Osteocyte (in vitro differentiated cells): ENCODE data around the gene GIMD1. TPM values are rescaled to one million over a fixed set of nuclear protein-coding genes. Genes with fewer than 3 reads are reported as not detected.

Experiments used
- DNase-seq: peaks from one replicate; pipeline ENCODE4 v3.0.0; 2021; ENCODE audit warnings: mixed read lengths; ENCODE audit not compliant: unreplicated experiment; ENCODE audit errors: extremely low spot score
- H3K27ac Mint-ChIP-seq: one replicate; pipeline ENCODE4 v1.8.0; 2021; ENCODE audit warnings: mild to moderate bottlenecking, mixed read lengths; ENCODE audit not compliant: unreplicated experiment
- H3K27me3 Mint-ChIP-seq: one replicate; pipeline ENCODE4 v1.8.0; 2021; ENCODE audit warnings: mixed read lengths; ENCODE audit not compliant: unreplicated experiment
- H3K36me3 Mint-ChIP-seq: one replicate; pipeline ENCODE4 v1.8.0; 2021; ENCODE audit warnings: mixed read lengths; ENCODE audit not compliant: unreplicated experiment
- H3K4me1 Mint-ChIP-seq: one replicate; pipeline ENCODE4 v1.8.0; 2021; ENCODE audit warnings: mixed read lengths; ENCODE audit not compliant: unreplicated experiment
- H3K4me3 Mint-ChIP-seq: one replicate; pipeline ENCODE4 v1.8.0; 2021; ENCODE audit warnings: mild to moderate bottlenecking, moderate library complexity, mixed read lengths; ENCODE audit not compliant: unreplicated experiment
- H3K9me3 Mint-ChIP-seq: one replicate; pipeline ENCODE4 v1.8.0; 2021; ENCODE audit warnings: mixed read lengths; ENCODE audit not compliant: unreplicated experiment
- CTCF ChIP-seq: fragments of 200-600 bp; sonication (generic); IDR thresholded peaks from 2 replicates; pipeline ENCODE4 v1.5.0; 2021; ENCODE audit warnings: antibody characterized with exemption, mild to moderate bottlenecking, moderate library complexity
- total RNA-seq: library from RNA; stranded (reverse); gene quantifications from 2 replicates; pipeline ENCODE4 v1.2.1, GENCODE V29; 2021

Gene GIMD1
- total RNA-seq, 1 donor from 2014 or later = not detected

GRCh38 chr4:106353786-106354185, 14.8 kb downstream of the GIMD1 start:
- peaks cover 15% of the 10 kb centered on the region for H3K36me3 Mint-ChIP-seq
- no peak for TF ChIP-seq CTCF
- H3K4me3 Mint-ChIP-seq = no peak overlapping the region
- H3K9me3 Mint-ChIP-seq = peaks cover 4% of the 10 kb centered on the region
- H3K4me1 Mint-ChIP-seq = peaks cover 3% of the 10 kb centered on the region
- H3K27ac Mint-ChIP-seq = no peak overlapping the region
- H3K27me3 Mint-ChIP-seq = no peaks in the 10 kb centered on the region
- no peak for DNase-seq

GRCh38 chr4:106351016-106351415, 17.6 kb downstream of the GIMD1 start:
- H3K27ac Mint-ChIP-seq = no peak overlapping the region
- no peaks in the 10 kb centered on the region for H3K27me3 Mint-ChIP-seq
- DNase-seq = no peak
- H3K9me3 Mint-ChIP-seq = no peaks in the 10 kb centered on the region
- H3K4me1 Mint-ChIP-seq = no peaks in the 10 kb centered on the region
- no peak overlapping the region for H3K4me3 Mint-ChIP-seq
- peaks cover 18% of the 10 kb centered on the region for H3K36me3 Mint-ChIP-seq
- TF ChIP-seq CTCF = no peak

- no peak for DNase-seq
- TF ChIP-seq CTCF = no peak
- Mint-ChIP-seq H3K4me1 (peaks cover 2% of the 10 kb centered on the region), H3K36me3 (peaks cover 15% of the 10 kb centered on the region), H3K27ac (no peak overlapping the region), H3K27me3 (no peaks in the 10 kb centered on the region), H3K4me3 (no peak overlapping the region), H3K9me3 (no peaks in the 10 kb centered on the region)
These were observed 21.4 kb downstream of the GIMD1 start for GRCh38 chr4:106347167-106347566.

GRCh38 chr4:106344647-106344970, 24.0 kb downstream of the GIMD1 start:
- Mint-ChIP-seq H3K4me1 (peaks cover 2% of the 10 kb centered on the region), H3K9me3 (peaks cover 21% of the 10 kb centered on the region), H3K27ac (no peak overlapping the region), H3K36me3 (peaks cover 32% of the 10 kb centered on the region), H3K4me3 (no peak overlapping the region), H3K27me3 (no peaks in the 10 kb centered on the region)
- no peak for DNase-seq
- no peak for TF ChIP-seq CTCF

- TF ChIP-seq CTCF = no peak
- Mint-ChIP-seq H3K27ac (no peak overlapping the region), H3K4me1 (peaks cover 2% of the 10 kb centered on the region), H3K4me3 (no peak overlapping the region), H3K9me3 (peaks cover 21% of the 10 kb centered on the region), H3K27me3 (no peaks in the 10 kb centered on the region), H3K36me3 (peaks cover 32% of the 10 kb centered on the region)
- no peak for DNase-seq
These were observed 24.5 kb downstream of the GIMD1 start for GRCh38 chr4:106343865-106344646.
